A549 (cell line): ENCODE data around the gene KCNA1. TPM values are rescaled to one million over a fixed set of nuclear protein-coding genes. Genes with fewer than 3 reads are reported as not detected.

Experiments used
- ATAC-seq, 2 experiments: fragments of 200-7000 bp in 1 of 2; fragments of >200 bp in 1 of 2; cut with Nextera tagmentation in 1 of 2; cut with Tn5 transposase in 1 of 2; 3 replicates each; pipeline versions ENCODE4 v1.8.0 to v1.9.1; 2018 to 2020; ENCODE audit warnings: mild to moderate bottlenecking in 1 of 2, moderate library complexity in 1 of 2
- CTCF ChIA-PET: fragments of 300-600 bp; sonication (Branson Sonifier 250); formaldehyde crosslinking; extraction: SDS; loops from one replicate; lab custom pipeline; 2021; ENCODE audit warnings: antibody characterized with exemption, inconsistent platforms; lab: Yijun Ruan, JAX
- POLR2A ChIA-PET: fragments of 350-600 bp; formaldehyde crosslinking; extraction: SDS; loops from one replicate; lab custom pipeline; 2021; ENCODE audit warnings: antibody characterized with exemption, inconsistent platforms; lab: Yijun Ruan, JAX
- DNase-seq, 2 experiments: peaks; one replicate each; pipeline versions ENCODE4 v3.0.0 to v3.0.0-alpha.2; 2011 to 2016; ENCODE audit warnings: low read depth in 1 of 2, low spot score in 1 of 2
- FAIRE-seq: peaks from 2 replicates; lab custom pipeline; 2011; peaks lifted over from hg19 to GRCh38; lab: Jason Lieb, UNC
- H3K27ac ChIP-seq, 2 experiments: fragments of >200 bp; sonication (Bioruptor Twin); formaldehyde crosslinking; 3 replicates each; pipeline ENCODE4 v1.5.1; 2016 to 2017
- H3K4me1 ChIP-seq: fragments of >200 bp; sonication (Bioruptor Twin); formaldehyde crosslinking; 3 replicates; pipeline ENCODE4 v1.6.1; 2016
- H3K4me2 ChIP-seq: fragments of >200 bp; sonication (Bioruptor Twin); formaldehyde crosslinking; 3 replicates; pipeline ENCODE4 v1.6.1; 2016
- H3K4me3 ChIP-seq: fragments of >200 bp; sonication (Bioruptor Twin); formaldehyde crosslinking; 3 replicates; pipeline ENCODE4 v1.5.1; 2016
- H3K9me3 ChIP-seq: fragments of >200 bp; sonication (Bioruptor Twin); formaldehyde crosslinking; 3 replicates; pipeline ENCODE4 v1.6.1; 2016
- BHLHE40 ChIP-seq: IDR thresholded peaks from 2 replicates; pipeline ENCODE4 v1.6.1; 2012; ENCODE audit warnings: low read depth, low read length, inconsistent platforms
- CBX2 ChIP-seq: fragments of 200-600 bp; sonication (generic); IDR thresholded peaks from 2 replicates; pipeline ENCODE4 v1.6.1; 2016; ENCODE audit warnings: low read depth, mild to moderate bottlenecking, borderline replicate concordance
- CHD4 ChIP-seq: fragments of 200-600 bp; sonication (generic); IDR thresholded peaks from 2 replicates; pipeline ENCODE4 v1.6.1; 2016; ENCODE audit warnings: antibody characterized with exemption, mild to moderate bottlenecking, borderline replicate concordance
- HEYL ChIP-seq: fragments of 250-450 bp; sonication (Bioruptor Pico); IDR thresholded peaks from 2 replicates; pipeline ENCODE4 v1.8.0; 2021; ENCODE audit warnings: mild to moderate bottlenecking, moderate library complexity
- HOXB13 ChIP-seq: fragments of 250-450 bp; sonication (Bioruptor Pico); IDR thresholded peaks from 2 replicates; pipeline ENCODE4 v1.5.0; 2020; ENCODE audit warnings: low read depth, mild to moderate bottlenecking, moderate library complexity
- KDM5A ChIP-seq: fragments of 200-600 bp; sonication (generic); IDR thresholded peaks from 2 replicates; pipeline ENCODE4 v1.6.1; 2016; ENCODE audit warnings: antibody characterized with exemption, mild to moderate bottlenecking
- MAFK ChIP-seq: fragments of 450-650 bp; IDR thresholded peaks from 2 replicates; pipeline ENCODE4 v1.6.1; 2014; ENCODE audit not compliant: partially characterized antibody
- MYC ChIP-seq: IDR thresholded peaks from 2 replicates; pipeline ENCODE4 v1.6.1; 2012; ENCODE audit warnings: mild to moderate bottlenecking, inconsistent platforms, low read length, improper control_type of control experiment, borderline replicate concordance
- NPAS2 ChIP-seq: fragments of 250-450 bp; sonication (Bioruptor Pico); IDR thresholded peaks from 2 replicates; pipeline ENCODE4 v1.8.0; 2022; ENCODE audit warnings: mild to moderate bottlenecking, moderate library complexity, borderline replicate concordance
- NR3C1 ChIP-seq: fragments of >200 bp; sonication (Bioruptor Twin); formaldehyde crosslinking; IDR thresholded peaks from 3 replicates; pipeline ENCODE4 v1.6.1; 2017
- PHF8 ChIP-seq: fragments of 200-600 bp; sonication (generic); IDR thresholded peaks from 2 replicates; pipeline ENCODE4 v1.6.1; 2016; ENCODE audit warnings: low read depth, mild to moderate bottlenecking, antibody characterized with exemption, moderate library complexity, borderline replicate concordance
- POLR2A ChIP-seq: IDR thresholded peaks from 2 replicates; pipeline ENCODE4 v1.6.1; 2012; ENCODE audit warnings: mild to moderate bottlenecking, low read length
- RFX5 ChIP-seq: fragments of 450-650 bp; IDR thresholded peaks from 2 replicates; pipeline ENCODE4 v1.7.1; 2014; ENCODE audit warnings: antibody characterized with exemption, mild to moderate bottlenecking, moderate library complexity
- SMC3 ChIP-seq: fragments of >200 bp; sonication (Bioruptor Twin); formaldehyde crosslinking; IDR thresholded peaks from 3 replicates; pipeline ENCODE4 v1.6.1; 2018; ENCODE audit warnings: inconsistent platforms
- SREBF2 ChIP-seq: fragments of 450-650 bp; IDR thresholded peaks from 2 replicates; pipeline ENCODE4 v1.6.1; 2014; ENCODE audit warnings: mild to moderate bottlenecking, moderate library complexity
- TP53 ChIP-seq: fragments of 250-450 bp; sonication (Bioruptor Pico); IDR thresholded peaks from 2 replicates; pipeline ENCODE4 v1.5.0; 2021; ENCODE audit warnings: mild to moderate bottlenecking, moderate library complexity
- ZC3H11A ChIP-seq: fragments of 450-650 bp; IDR thresholded peaks from 2 replicates; pipeline ENCODE4 v1.6.1; 2014; ENCODE audit warnings: antibody characterized with exemption, mild to moderate bottlenecking
- ZSCAN20 ChIP-seq: fragments of 250-450 bp; sonication (Bioruptor Pico); IDR thresholded peaks from 2 replicates; pipeline ENCODE4 v1.8.0; 2022; ENCODE audit warnings: mild to moderate bottlenecking, moderate library complexity
- WGBS: methylation state at CpG from one replicate; pipeline ENCODE4 v1.1.6; 2017; ENCODE audit errors: missing lambda C conversion rate; 5-methylcytosine and 5-hydroxymethylcytosine counted together
- polyA plus RNA-seq, 4 experiments: library from polyadenylated mRNA; depleted of rRNA in 3 of 4; stranded (reverse); fragments of >200 nt; fragmentation: RNase III in 1 of 4; extraction: RNeasy Plus Mini Kit Qiagen cat#74134 plus additional on column Dnase treatment in 1 of 4; gene quantifications; 2 replicates in 3 of 4; 3 replicates in 1 of 4; pipeline ENCODE4 v1.2.3, GENCODE V29; 2011 to 2017
- TF ChIP-seq, protein P1 (sequence below): IDR thresholded peaks from 2 replicates; pipeline ENCODE4 v1.6.1; 2012; ENCODE audit warnings: low read depth, borderline replicate concordance
- TF ChIP-seq, protein P2 (sequence below): fragments of >200 bp; sonication (Bioruptor Twin); formaldehyde crosslinking; IDR thresholded peaks from 3 replicates; pipeline ENCODE4 v1.5.1; 2016
- TF ChIP-seq, protein P3 (sequence below): fragments of 250-450 bp; sonication (Bioruptor Pico); IDR thresholded peaks from 2 replicates; pipeline ENCODE4 v1.5.0; 2021; ENCODE audit warnings: mild to moderate bottlenecking, moderate library complexity, borderline replicate concordance
- TF ChIP-seq, protein P4 (sequence below): fragments of >200 bp; sonication (Bioruptor Twin); formaldehyde crosslinking; IDR thresholded peaks from 2 replicates; pipeline ENCODE4 v1.6.1; 2016
- TF ChIP-seq, protein P5 (sequence below): fragments of 200-600 bp; sonication (generic); IDR thresholded peaks from 2 replicates; pipeline ENCODE4 v1.6.1; 2016; ENCODE audit warnings: antibody characterized with exemption, mild to moderate bottlenecking, moderate library complexity

Gene KCNA1
- polyA plus RNA-seq, 2 of the 4 experiments (the other 2 are of a cell fraction), result not detected

DNA sequence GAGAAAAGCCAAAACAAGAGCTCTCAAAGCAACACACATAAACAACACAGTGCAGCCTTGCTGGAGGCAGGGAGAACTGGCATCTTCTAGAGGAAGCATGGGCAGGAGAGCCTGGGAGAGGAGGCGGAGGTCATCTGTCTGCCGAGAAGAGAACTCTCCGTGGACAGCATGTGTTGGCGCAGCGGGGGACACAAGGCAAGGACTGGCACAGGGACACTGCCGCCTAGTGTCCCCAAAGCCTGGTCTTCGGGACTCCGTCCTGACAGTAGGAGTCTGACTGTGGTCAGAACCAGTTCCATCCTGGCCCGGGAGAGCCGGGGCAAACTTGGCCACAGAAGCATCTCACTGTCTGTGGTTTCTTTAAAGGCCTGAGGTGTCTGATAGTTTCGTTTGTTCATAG, 47.3 kb downstream of the KCNA1 start:
- DNase-seq (no peak), ATAC-seq (no peak), FAIRE-seq (no peak)
- Histone ChIP-seq H3K9me3 (no peaks in the 10 kb centered on the region), H3K4me2 (no peak overlapping the region), H3K4me3 (no peak overlapping the region), H3K4me1 (no peaks in the 10 kb centered on the region), H3K27ac (no peak overlapping the region)
- no peak for TF ChIP-seq SREBF2
- no peak for TF ChIP-seq MYC
- no peak for TF ChIP-seq NR3C1
- no peak for TF ChIP-seq POLR2A
- no peak for TF ChIP-seq PHF8
- no peak for TF ChIP-seq ZSCAN20 (CRISPR knock-in tag)
- TF ChIP-seq MAFK, result no peak
- TF ChIP-seq KDM5A, result no peak
- ChIA-PET CTCF (interaction anchor here (1.4 kb wide), 1 partner anchor 102 kb away, joined by 4 read pairs; no protein-coding TSS in a partner anchor), POLR2A (no interaction called here)
- WGBS, result 14% methylated on average over 11 of the region's 11 CpGs

DNA sequence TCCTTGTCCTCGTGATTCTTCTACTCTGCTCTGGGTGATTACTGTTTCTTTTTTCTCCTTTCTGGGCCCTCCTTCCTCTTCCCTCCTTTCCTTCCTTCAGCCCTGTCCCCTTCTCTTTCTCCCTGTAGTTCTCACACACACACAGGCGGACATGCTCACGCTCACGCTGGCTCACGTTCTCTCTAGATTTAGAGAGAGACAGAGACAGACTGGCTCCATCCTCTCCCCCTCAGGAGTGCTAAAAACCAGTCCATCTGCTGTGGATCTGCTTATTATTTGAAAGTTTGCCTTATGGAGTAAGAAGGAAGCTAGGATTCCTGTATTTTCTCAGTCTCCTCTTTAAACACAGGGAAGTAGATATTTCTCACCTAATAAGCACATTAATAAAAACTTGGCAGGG, 48.1 kb downstream of the KCNA1 start:
- no peak overlapping the region for H3K4me3 ChIP-seq
- no peaks in the 10 kb centered on the region for H3K4me1 ChIP-seq
- POLR2A ChIA-PET, result no interaction called here
- TF ChIP-seq, protein P1, sequence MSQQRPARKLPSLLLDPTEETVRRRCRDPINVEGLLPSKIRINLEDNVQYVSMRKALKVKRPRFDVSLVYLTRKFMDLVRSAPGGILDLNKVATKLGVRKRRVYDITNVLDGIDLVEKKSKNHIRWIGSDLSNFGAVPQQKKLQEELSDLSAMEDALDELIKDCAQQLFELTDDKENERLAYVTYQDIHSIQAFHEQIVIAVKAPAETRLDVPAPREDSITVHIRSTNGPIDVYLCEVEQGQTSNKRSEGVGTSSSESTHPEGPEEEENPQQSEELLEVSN, result no peak
- TF ChIP-seq HEYL, result no peak
- TF ChIP-seq TP53 (CRISPR knock-in tag), result no peak
- no peak for TF ChIP-seq CBX2
- no peak for TF ChIP-seq SMC3
- TF ChIP-seq, protein P2, sequence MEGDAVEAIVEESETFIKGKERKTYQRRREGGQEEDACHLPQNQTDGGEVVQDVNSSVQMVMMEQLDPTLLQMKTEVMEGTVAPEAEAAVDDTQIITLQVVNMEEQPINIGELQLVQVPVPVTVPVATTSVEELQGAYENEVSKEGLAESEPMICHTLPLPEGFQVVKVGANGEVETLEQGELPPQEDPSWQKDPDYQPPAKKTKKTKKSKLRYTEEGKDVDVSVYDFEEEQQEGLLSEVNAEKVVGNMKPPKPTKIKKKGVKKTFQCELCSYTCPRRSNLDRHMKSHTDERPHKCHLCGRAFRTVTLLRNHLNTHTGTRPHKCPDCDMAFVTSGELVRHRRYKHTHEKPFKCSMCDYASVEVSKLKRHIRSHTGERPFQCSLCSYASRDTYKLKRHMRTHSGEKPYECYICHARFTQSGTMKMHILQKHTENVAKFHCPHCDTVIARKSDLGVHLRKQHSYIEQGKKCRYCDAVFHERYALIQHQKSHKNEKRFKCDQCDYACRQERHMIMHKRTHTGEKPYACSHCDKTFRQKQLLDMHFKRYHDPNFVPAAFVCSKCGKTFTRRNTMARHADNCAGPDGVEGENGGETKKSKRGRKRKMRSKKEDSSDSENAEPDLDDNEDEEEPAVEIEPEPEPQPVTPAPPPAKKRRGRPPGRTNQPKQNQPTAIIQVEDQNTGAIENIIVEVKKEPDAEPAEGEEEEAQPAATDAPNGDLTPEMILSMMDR, result no peak
- no peak for TF ChIP-seq BHLHE40
- no peak for TF ChIP-seq HOXB13 (CRISPR knock-in tag)
- TF ChIP-seq RFX5, result no peak
- TF ChIP-seq CHD4, result no peak
- no peak for TF ChIP-seq ZC3H11A
- TF ChIP-seq, protein P3, sequence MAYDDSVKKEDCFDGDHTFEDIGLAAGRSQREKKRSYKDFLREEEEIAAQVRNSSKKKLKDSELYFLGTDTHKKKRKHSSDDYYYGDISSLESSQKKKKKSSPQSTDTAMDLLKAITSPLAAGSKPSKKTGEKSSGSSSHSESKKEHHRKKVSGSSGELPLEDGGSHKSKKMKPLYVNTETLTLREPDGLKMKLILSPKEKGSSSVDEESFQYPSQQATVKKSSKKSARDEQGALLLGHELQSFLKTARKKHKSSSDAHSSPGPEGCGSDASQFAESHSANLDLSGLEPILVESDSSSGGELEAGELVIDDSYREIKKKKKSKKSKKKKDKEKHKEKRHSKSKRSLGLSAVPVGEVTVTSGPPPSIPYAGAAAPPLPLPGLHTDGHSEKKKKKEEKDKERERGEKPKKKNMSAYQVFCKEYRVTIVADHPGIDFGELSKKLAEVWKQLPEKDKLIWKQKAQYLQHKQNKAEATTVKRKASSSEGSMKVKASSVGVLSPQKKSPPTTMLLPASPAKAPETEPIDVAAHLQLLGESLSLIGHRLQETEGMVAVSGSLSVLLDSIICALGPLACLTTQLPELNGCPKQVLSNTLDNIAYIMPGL (CRISPR knock-in tag), result no peak
- no peak for TF ChIP-seq ZSCAN20 (CRISPR knock-in tag)
- TF ChIP-seq NPAS2 (CRISPR knock-in tag), result no peak
- TF ChIP-seq NR3C1, result no peak
- TF ChIP-seq, protein P4, sequence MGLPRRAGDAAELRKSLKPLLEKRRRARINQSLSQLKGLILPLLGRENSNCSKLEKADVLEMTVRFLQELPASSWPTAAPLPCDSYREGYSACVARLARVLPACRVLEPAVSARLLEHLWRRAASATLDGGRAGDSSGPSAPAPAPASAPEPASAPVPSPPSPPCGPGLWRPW, result no peak
- TF ChIP-seq, protein P5, sequence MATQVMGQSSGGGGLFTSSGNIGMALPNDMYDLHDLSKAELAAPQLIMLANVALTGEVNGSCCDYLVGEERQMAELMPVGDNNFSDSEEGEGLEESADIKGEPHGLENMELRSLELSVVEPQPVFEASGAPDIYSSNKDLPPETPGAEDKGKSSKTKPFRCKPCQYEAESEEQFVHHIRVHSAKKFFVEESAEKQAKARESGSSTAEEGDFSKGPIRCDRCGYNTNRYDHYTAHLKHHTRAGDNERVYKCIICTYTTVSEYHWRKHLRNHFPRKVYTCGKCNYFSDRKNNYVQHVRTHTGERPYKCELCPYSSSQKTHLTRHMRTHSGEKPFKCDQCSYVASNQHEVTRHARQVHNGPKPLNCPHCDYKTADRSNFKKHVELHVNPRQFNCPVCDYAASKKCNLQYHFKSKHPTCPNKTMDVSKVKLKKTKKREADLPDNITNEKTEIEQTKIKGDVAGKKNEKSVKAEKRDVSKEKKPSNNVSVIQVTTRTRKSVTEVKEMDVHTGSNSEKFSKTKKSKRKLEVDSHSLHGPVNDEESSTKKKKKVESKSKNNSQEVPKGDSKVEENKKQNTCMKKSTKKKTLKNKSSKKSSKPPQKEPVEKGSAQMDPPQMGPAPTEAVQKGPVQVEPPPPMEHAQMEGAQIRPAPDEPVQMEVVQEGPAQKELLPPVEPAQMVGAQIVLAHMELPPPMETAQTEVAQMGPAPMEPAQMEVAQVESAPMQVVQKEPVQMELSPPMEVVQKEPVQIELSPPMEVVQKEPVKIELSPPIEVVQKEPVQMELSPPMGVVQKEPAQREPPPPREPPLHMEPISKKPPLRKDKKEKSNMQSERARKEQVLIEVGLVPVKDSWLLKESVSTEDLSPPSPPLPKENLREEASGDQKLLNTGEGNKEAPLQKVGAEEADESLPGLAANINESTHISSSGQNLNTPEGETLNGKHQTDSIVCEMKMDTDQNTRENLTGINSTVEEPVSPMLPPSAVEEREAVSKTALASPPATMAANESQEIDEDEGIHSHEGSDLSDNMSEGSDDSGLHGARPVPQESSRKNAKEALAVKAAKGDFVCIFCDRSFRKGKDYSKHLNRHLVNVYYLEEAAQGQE, result no peak
- TF ChIP-seq, all 56 proteins: peak for 0
- no peaks in the 10 kb centered on the region for H3K9me3 ChIP-seq
- CTCF ChIA-PET, result interaction anchor here (1.4 to 1.7 kb wide), 2 partner anchors 11 to 102 kb away, joined by 4 read pairs; no protein-coding TSS in a partner anchor
- FAIRE-seq, result no peak
- ATAC-seq, result no peak
- H3K27ac ChIP-seq, result no peak overlapping the region
- 2% methylated on average over 5 of the region's 5 CpGs for WGBS
- DNase-seq, result no peak
- H3K4me2 ChIP-seq, result no peak overlapping the region
